Muscle layer of duodenum (tissue), 2 donors: ENCODE data around the gene NAV2.

Experiments
- H3K27ac ChIP-seq: one replicate; pipeline ENCODE4 v1.7.0; 2013; ENCODE audit warnings: mild to moderate bottlenecking, low read length
- H3K27me3 ChIP-seq: one replicate; pipeline ENCODE4 v1.7.0; 2013; ENCODE audit warnings: low read depth, mild to moderate bottlenecking, control low read depth, low read length
- H3K36me3 ChIP-seq, 2 donors: one replicate each; pipeline ENCODE4 v1.7.0; 2013; ENCODE audit warnings: low read length in 2 of 2, control low read depth in 1 of 2, mild to moderate bottlenecking in 1 of 2; ENCODE audit not compliant: insufficient read depth in 2 of 2, control insufficient read depth in 1 of 2
- H3K4me1 ChIP-seq, 2 donors: one replicate each; pipeline ENCODE4 v1.7.0; 2013; ENCODE audit warnings: low read length in 2 of 2, mild to moderate bottlenecking in 2 of 2, control low read depth in 1 of 2, moderate library complexity in 1 of 2; ENCODE audit not compliant: insufficient read depth in 2 of 2, control insufficient read depth in 1 of 2
- H3K4me3 ChIP-seq, 2 donors: one replicate each; pipeline ENCODE4 v1.7.0; 2013; ENCODE audit warnings: low read length in 2 of 2, low read depth in 1 of 2, mild to moderate bottlenecking in 1 of 2
- H3K9me3 ChIP-seq, 2 donors: one replicate each; pipeline ENCODE4 v1.7.0; 2013; ENCODE audit warnings: low read length in 2 of 2, control low read depth in 1 of 2, mild to moderate bottlenecking in 1 of 2; ENCODE audit not compliant: control insufficient read depth in 1 of 2
- donor health status: healthy.

The NAV2 gene

DNA sequence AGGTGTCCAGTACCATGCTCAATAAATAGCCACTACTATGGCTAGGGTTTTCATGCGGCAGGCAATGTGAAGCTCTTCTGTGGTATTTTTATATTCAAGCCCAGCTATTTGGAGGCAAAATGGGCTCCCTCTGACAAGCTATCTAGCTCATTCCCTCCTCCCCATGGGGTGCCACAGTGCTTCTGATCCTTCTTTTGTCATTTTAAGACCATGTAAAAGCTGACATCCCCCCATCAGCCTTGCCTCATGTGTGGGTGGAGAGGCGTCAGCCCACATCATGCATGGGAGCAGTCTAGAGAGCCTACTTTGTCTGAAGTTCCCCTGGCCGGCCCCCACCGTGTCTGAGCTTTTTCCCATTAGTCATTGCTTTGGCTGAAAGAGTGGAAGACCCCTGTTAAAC lies 59.8 kb downstream of the NAV2 start:
- Histone ChIP-seq H3K36me3 (no peaks in the 10 kb centered on the region), H3K4me1 (peaks cover 0 to 12% of the 10 kb centered on the region in 2 donors), H3K27me3 (no peaks in the 10 kb centered on the region), H3K9me3 (no peaks in the 10 kb centered on the region), H3K27ac (no peak overlapping the region), H3K4me3 (no peak overlapping the region)

GRCh38 chr11:19774329-19774728 lies 61.7 kb downstream of the NAV2 start:
- H3K36me3 ChIP-seq: no peaks in the 10 kb centered on the region
- H3K27ac ChIP-seq: no peak overlapping the region
- H3K4me3 ChIP-seq: no peak overlapping the region
- H3K9me3 ChIP-seq: no peaks in the 10 kb centered on the region
- peaks cover 0 to 9% of the 10 kb centered on the region in 2 donors for H3K4me1 ChIP-seq
- no peaks in the 10 kb centered on the region for H3K27me3 ChIP-seq

DNA sequence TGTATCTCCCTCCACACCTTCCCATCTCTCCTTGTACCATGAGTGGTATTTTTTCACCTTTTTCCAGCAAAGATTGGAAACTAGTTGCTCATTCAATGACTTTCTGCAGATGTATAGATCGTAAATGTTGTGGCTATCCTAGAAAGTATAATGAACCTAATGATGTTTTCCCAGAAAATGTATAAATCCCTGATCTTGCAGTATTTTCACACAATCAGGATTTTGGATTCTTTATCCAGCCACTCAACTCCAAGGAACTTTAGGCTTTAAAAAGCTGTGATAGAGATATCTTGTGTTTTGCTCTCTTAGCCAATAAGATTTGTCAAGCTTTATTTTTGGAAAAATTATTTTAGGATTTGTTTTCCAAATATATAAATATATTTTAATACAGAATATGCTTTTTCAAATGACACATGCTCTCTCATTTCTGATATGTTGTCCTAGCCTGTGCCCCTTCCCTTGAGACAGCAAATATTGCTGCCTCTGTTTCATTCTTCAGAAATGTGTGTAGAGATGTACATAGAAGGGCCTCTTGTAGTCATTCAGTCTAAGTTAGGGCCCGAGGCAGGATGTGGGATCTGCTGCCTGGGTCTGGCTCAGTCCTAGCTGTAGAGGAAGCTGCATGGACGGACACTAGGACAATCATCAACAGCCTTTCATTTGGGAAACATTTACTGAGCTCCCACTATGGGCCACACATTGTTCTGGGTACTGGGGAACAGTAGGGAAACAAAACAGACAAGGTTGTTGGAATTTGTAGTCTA lies 62.4 kb downstream of the NAV2 start:
- H3K4me3 ChIP-seq: no peak overlapping the region
- no peaks in the 10 kb centered on the region for H3K9me3 ChIP-seq
- H3K36me3 ChIP-seq: no peaks in the 10 kb centered on the region
- H3K4me1 ChIP-seq: peaks cover 0 to 9% of the 10 kb centered on the region in 2 donors
- no peak overlapping the region for H3K27ac ChIP-seq
- no peaks in the 10 kb centered on the region for H3K27me3 ChIP-seq

- H3K4me3 ChIP-seq: no peak overlapping the region
- no peaks in the 10 kb centered on the region for H3K36me3 ChIP-seq
- no peaks in the 10 kb centered on the region for H3K27me3 ChIP-seq
- H3K9me3 ChIP-seq: no peaks in the 10 kb centered on the region
- H3K27ac ChIP-seq: no peak overlapping the region
- H3K4me1 ChIP-seq: peaks cover 0 to 9% of the 10 kb centered on the region in 2 donors
Observed at GRCh38 chr11:19775622-19776021, 63.0 kb downstream of the NAV2 start.

- H3K27ac ChIP-seq: no peak overlapping the region
Observed at GRCh38 chr11:19777039-19777376, 64.4 kb downstream of the NAV2 start.

DNA sequence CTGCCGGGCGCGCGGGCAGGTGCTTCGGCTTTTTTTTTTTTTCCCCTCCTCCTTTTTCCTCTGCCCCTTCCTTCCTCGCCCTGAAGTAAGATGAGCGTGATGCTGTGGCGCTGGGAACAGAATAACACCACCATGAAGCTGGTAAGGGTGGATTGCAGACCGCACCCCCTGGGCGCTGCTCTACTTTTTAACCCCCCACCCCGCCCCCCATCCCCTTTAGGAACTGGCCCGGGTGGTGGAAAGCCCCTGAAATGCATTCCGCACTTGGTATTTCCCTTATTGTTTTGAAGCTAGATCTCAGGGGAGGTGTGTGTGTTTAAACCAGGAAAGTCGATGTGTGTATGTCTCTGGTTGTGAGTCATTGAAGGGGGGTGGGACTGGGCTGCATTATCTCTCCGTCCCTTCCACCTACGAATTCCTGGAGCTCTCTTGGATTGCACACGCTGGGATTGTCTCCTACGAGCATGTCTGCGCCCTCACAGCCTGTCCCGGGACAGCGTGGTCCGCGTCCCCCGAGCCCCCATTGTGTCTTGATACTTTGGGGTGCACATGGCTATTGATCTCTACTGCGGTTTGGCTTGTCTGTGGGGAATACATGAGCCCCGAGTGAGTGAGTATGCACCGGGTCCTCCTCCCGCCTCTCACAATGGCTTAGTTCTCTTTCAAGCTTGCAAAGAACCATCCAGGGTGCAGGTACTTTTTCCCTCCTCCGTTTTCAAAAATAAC lies 64.9 kb downstream of the NAV2 start:
- H3K27ac ChIP-seq: no peak overlapping the region
- no peaks in the 10 kb centered on the region for H3K36me3 ChIP-seq
- peak overlapping the region; percentile 37 to 50 for H3K4me3 ChIP-seq
- no peaks in the 10 kb centered on the region for H3K27me3 ChIP-seq
- H3K9me3 ChIP-seq: no peaks in the 10 kb centered on the region
- peaks cover 0 to 9% of the 10 kb centered on the region in 2 donors for H3K4me1 ChIP-seq

More at GRCh38 chr11:19777039-19777376, 64.4 kb downstream of the NAV2 start:
- H3K4me1 ChIP-seq: peaks cover 0 to 9% of the 10 kb centered on the region in 2 donors
- no peaks in the 10 kb centered on the region for H3K36me3 ChIP-seq
- H3K27me3 ChIP-seq: no peaks in the 10 kb centered on the region
- peak overlapping the region; percentile 37 to 50 for H3K4me3 ChIP-seq
- H3K9me3 ChIP-seq: no peaks in the 10 kb centered on the region

GRCh38 chr11:19779740-19780139 lies 67.1 kb downstream of the NAV2 start:
- Histone ChIP-seq H3K4me3 (no peak overlapping the region), H3K27me3 (no peaks in the 10 kb centered on the region), H3K27ac (no peak overlapping the region), H3K4me1 (peaks cover 0 to 9% of the 10 kb centered on the region in 2 donors), H3K9me3 (no peaks in the 10 kb centered on the region), H3K36me3 (no peaks in the 10 kb centered on the region)

GRCh38 chr11:19781351-19781750 lies 68.7 kb downstream of the NAV2 start:
- Histone ChIP-seq H3K4me3 (no peak overlapping the region), H3K27ac (no peak overlapping the region), H3K9me3 (no peaks in the 10 kb centered on the region), H3K36me3 (no peaks in the 10 kb centered on the region), H3K27me3 (no peaks in the 10 kb centered on the region), H3K4me1 (peaks cover 0 to 9% of the 10 kb centered on the region in 2 donors)

- H3K4me1 ChIP-seq: peaks cover 2 to 5% of the 10 kb centered on the region in 2 donors
- no peak overlapping the region for H3K4me3 ChIP-seq
- H3K9me3 ChIP-seq: no peaks in the 10 kb centered on the region
- no peaks in the 10 kb centered on the region for H3K36me3 ChIP-seq
- no peak overlapping the region for H3K27ac ChIP-seq
- no peaks in the 10 kb centered on the region for H3K27me3 ChIP-seq
Observed at GRCh38 chr11:19785265-19785664, 72.6 kb downstream of the NAV2 start.

GRCh38 chr11:19786644-19787043 lies 74.0 kb downstream of the NAV2 start:
- H3K27ac ChIP-seq: no peak overlapping the region
- H3K36me3 ChIP-seq: no peaks in the 10 kb centered on the region
- H3K27me3 ChIP-seq: no peaks in the 10 kb centered on the region
- H3K9me3 ChIP-seq: no peaks in the 10 kb centered on the region
- peaks cover 7 to 17% of the 10 kb centered on the region in 2 donors for H3K4me1 ChIP-seq
- no peak overlapping the region for H3K4me3 ChIP-seq

GRCh38 chr11:19788435-19788834 lies 75.8 kb downstream of the NAV2 start:
- Histone ChIP-seq H3K27ac (no peak overlapping the region), H3K27me3 (no peaks in the 10 kb centered on the region), H3K4me1 (peaks cover 9 to 24% of the 10 kb centered on the region in 2 donors), H3K36me3 (no peaks in the 10 kb centered on the region), H3K4me3 (no peak overlapping the region), H3K9me3 (no peaks in the 10 kb centered on the region)
